Esophagus squamous epithelium (tissue), 5 donors: Measurements from ENCODE around the gene CYP4F22. TPM values are rescaled to one million over a fixed set of nuclear protein-coding genes. Genes with fewer than 3 reads are reported as not detected.

ENCODE experiments used
- DNase-seq: peaks from one replicate; lab custom pipeline; 2025; lab: John Stamatoyannopoulos, UW
- H3K27ac ChIP-seq, 4 donors: fragments of 200-600 bp; sonication (generic); one replicate each; pipeline ENCODE4 v1.5.1; 2016 to 2019; ENCODE audit warnings: mild to moderate bottlenecking in 1 of 4
- H3K27me3 ChIP-seq, 4 donors: fragments of 200-600 bp; sonication (generic); 1 replicate in 3 of 4; 2 replicates in 1 of 4; pipeline versions ENCODE4 v1.5.1 to v1.6.0; 2017 to 2021; ENCODE audit warnings: antibody characterized with exemption in 1 of 4
- H3K36me3 ChIP-seq, 3 donors: fragments of 200-600 bp; sonication (generic); one replicate each; pipeline ENCODE4 v1.5.1; 2016 to 2019
- H3K4me1 ChIP-seq, 3 donors: fragments of 200-600 bp; sonication (generic); one replicate each; pipeline ENCODE4 v1.5.1; 2017 to 2019
- H3K4me3 ChIP-seq, 4 donors: fragments of 200-600 bp; sonication (generic); 1 replicate in 3 of 4; 2 replicates in 1 of 4; pipeline ENCODE4 v1.5.1; 2016 to 2019; ENCODE audit warnings: mild to moderate bottlenecking in 2 of 4, moderate library complexity in 1 of 4
- H3K9me3 ChIP-seq, 3 donors: fragments of 200-600 bp; sonication (generic); one replicate each; pipeline ENCODE4 v1.5.1; 2016 to 2019
- CTCF ChIP-seq, 6 experiments: fragments of 450-650 bp in 4 of 6; fragments of 200-600 bp in 2 of 6; sonication (generic) in 2 of 6; IDR thresholded peaks; one replicate each; pipeline ENCODE4 v1.5.1; 2016 to 2019; ENCODE audit warnings: antibody characterized with exemption in 6 of 6, mild to moderate bottlenecking in 4 of 6, moderate library complexity in 4 of 6
- POLR2A ChIP-seq, 4 donors: fragments of 450-650 bp; IDR thresholded peaks; one replicate each; pipeline ENCODE4 v1.6.1; 2017; ENCODE audit warnings: antibody characterized with exemption in 4 of 4, mild to moderate bottlenecking in 4 of 4, moderate library complexity in 3 of 4
- WGBS, 2 donors: methylation state at CpG; one replicate each; pipeline ENCODE4 v1.1.5; 2018; 5-methylcytosine and 5-hydroxymethylcytosine counted together
- intact Hi-C: fragments of 100-400 bp; cut with DNase I; formaldehyde crosslinking; loops from one replicate; pipeline ENCODE4 v1.15.0; 2022
- total RNA-seq, 4 donors: library from RNA; depleted of rRNA; stranded (reverse); fragments of >200 nt; gene quantifications; one replicate each; pipeline ENCODE4 v1.1.0, GENCODE V29; 2016
- donor health status: DM: yes; HTN: yes; CAD: no.

Gene CYP4F22
- total RNA-seq, 4 donors from 2014 or later: 3.2 to 19.4 (median 11.1) TPM

- no peak for DNase-seq
- TF ChIP-seq POLR2A (IDR thresholded peaks at IDR 0.05): no peak
- no peak for TF ChIP-seq CTCF (IDR thresholded peaks at IDR 0.05)
- peak overlapping the region in 1 of 4 donors; percentile 44 for H3K27ac ChIP-seq
- H3K36me3 ChIP-seq: no peaks in the 10 kb centered on the region
- peaks cover 9 to 20% (median 9%) of the 10 kb centered on the region in 3 donors for H3K4me1 ChIP-seq
- no peak overlapping the region for H3K4me3 ChIP-seq
- H3K9me3 ChIP-seq: no peaks in the 10 kb centered on the region
- 6 to 28% methylated on average over 2 to 3 of the region's 3 CpGs for WGBS, 2 donors
- H3K27me3 ChIP-seq: peaks cover 0 to 37% (median 0%) of the 10 kb centered on the region in 4 donors
- intact Hi-C loops: no loop called here
Observed at GRCh38 chr19:15562861-15563260, 54.5 kb downstream of the CYP4F22 start.

GRCh38 chr19:15563325-15563794, 55.0 kb downstream of the CYP4F22 start:
- 13% methylated on average over 1 of the region's 3 CpGs; no CpG with 5 or more reads in 1 of the 2 donors for WGBS, 2 donors
- intact Hi-C loops: no loop called here

GRCh38 chr19:15563931-15564330, 55.6 kb downstream of the CYP4F22 start:
- no peak overlapping the region for H3K27ac ChIP-seq
- WGBS, 2 donors: 51 to 65% methylated on average over 7 to 12 of the region's 14 CpGs
- DNase-seq: no peak

More at GRCh38 chr19:15563325-15563794, 55.0 kb downstream of the CYP4F22 start:
- H3K36me3 ChIP-seq: no peaks in the 10 kb centered on the region
- H3K9me3 ChIP-seq: no peaks in the 10 kb centered on the region
- H3K4me1 ChIP-seq: peaks cover 9 to 20% (median 9%) of the 10 kb centered on the region in 3 donors
- H3K27me3 ChIP-seq: peaks cover 0 to 37% (median 0%) of the 10 kb centered on the region in 4 donors
- no peak for DNase-seq
- H3K4me3 ChIP-seq: no peak overlapping the region
- TF ChIP-seq CTCF (IDR thresholded peaks at IDR 0.05) (no peak), POLR2A (IDR thresholded peaks at IDR 0.05) (no peak)
- H3K27ac ChIP-seq: peak overlapping the region in 1 of 4 donors; percentile 44

DNA sequence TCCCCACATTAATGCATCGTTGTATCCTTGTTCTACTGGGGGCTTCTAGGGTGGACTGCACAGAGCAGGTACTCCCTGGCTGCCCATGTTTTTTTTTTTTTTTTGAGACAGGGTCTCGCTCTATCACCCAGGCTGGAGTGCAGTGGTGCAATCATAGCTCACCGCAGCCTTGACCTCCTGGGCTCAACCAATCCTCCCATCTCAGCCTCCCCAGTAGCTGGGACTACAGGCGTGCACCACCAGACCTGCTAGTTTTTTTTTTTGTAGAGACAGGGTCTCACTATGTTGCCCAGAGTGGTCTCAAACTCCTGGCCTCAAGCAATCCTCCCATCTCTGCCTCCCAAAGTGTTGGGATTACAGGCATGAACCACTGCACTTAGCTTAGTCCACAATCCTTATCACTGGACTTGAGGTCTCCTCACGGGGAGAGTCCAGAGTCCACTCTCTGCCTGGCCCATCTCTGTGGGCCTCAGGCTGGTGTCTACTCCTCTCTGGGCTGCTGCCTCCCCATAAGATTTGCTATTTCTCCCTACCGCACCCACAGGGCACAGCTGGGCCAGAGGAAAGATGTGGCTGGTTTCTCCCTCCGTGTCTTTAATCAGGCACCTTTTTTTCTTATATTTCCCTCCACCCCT, 56.3 kb downstream of the CYP4F22 start:
- intact Hi-C loops: no loop called here
- Histone ChIP-seq H3K27ac (no peak overlapping the region), H3K4me1 (peaks cover 9 to 20% (median 9%) of the 10 kb centered on the region in 3 donors), H3K4me3 (no peak overlapping the region), H3K27me3 (peaks cover 0 to 46% (median 0%) of the 10 kb centered on the region in 4 donors), H3K36me3 (no peaks in the 10 kb centered on the region), H3K9me3 (no peaks in the 10 kb centered on the region)
- no peak for TF ChIP-seq POLR2A (IDR thresholded peaks at IDR 0.05)
- TF ChIP-seq CTCF (IDR thresholded peaks at IDR 0.05): no peak
- no peak for DNase-seq
- WGBS, 2 donors: 69 to 81% methylated on average over 6 to 7 of the region's 7 CpGs

More at GRCh38 chr19:15563931-15564330, 55.6 kb downstream of the CYP4F22 start:
- H3K4me1 ChIP-seq: peaks cover 9 to 20% (median 9%) of the 10 kb centered on the region in 3 donors
- TF ChIP-seq POLR2A (IDR thresholded peaks at IDR 0.05) (no peak), CTCF (IDR thresholded peaks at IDR 0.05) (no peak)
- no peak overlapping the region for H3K4me3 ChIP-seq
- H3K27me3 ChIP-seq: peaks cover 0 to 39% (median 0%) of the 10 kb centered on the region in 4 donors
- no peaks in the 10 kb centered on the region for H3K36me3 ChIP-seq
- intact Hi-C loops: no loop called here
- no peaks in the 10 kb centered on the region for H3K9me3 ChIP-seq

DNA sequence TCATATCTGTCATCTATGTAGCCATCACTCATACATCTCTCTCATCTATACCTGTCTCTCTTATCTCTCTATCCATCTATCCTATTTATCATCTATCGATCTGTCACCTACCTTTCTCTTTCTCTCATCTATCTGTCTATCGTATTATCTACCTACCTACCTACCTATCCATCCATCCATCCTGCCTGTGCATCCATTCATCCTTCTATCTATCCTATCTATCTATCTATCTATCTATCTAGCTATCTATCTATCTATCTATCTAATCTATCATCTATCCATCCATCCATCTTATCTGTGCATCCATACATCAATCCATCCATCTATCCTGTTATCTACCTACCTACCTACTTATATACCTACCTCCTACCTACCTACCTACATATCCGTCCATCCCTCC, 62.1 kb downstream of the CYP4F22 start:
- H3K27ac ChIP-seq: no peak overlapping the region
- TF ChIP-seq CTCF (IDR thresholded peaks at IDR 0.05) (no peak), POLR2A (IDR thresholded peaks at IDR 0.05) (no peak)
- peaks cover 0 to 40% (median 0%) of the 10 kb centered on the region in 4 donors for H3K27me3 ChIP-seq
- H3K36me3 ChIP-seq: no peaks in the 10 kb centered on the region
- no peaks in the 10 kb centered on the region for H3K9me3 ChIP-seq
- no peak overlapping the region for H3K4me3 ChIP-seq
- H3K4me1 ChIP-seq: no peaks in the 10 kb centered on the region
- DNase-seq: no peak
- 75 to 78% methylated on average over 3 of the region's 3 CpGs for WGBS, 2 donors
- intact Hi-C loops: no loop called here
